ENCODE measurements around the gene FBXO7.

Gene FBXO7

GRCh38 chr22:32533265-32534111 is 58.9 kb downstream of the FBXO7 start:
- DNase-seq: no peak

GRCh38 chr22:32534252-32535235 is 59.9 kb downstream of the FBXO7 start:
- no peak for DNase-seq

- DNase-seq: no peak
Observed at GRCh38 chr22:32535531-32536190, 61.0 kb downstream of the FBXO7 start.

- no peak for DNase-seq
Observed at GRCh38 chr22:32536352-32536751, 61.7 kb downstream of the FBXO7 start.

- DNase-seq: no peak
Observed at GRCh38 chr22:32538521-32538920, 63.9 kb downstream of the FBXO7 start.

GRCh38 chr22:32539631-32540421 is 65.2 kb downstream of the FBXO7 start:
- no peak for DNase-seq

- no peak for DNase-seq
Observed at GRCh38 chr22:32541481-32541880, 66.9 kb downstream of the FBXO7 start.

GRCh38 chr22:32542066-32542676 is 67.6 kb downstream of the FBXO7 start:
- DNase-seq: no peak

- no peak for DNase-seq
Observed at GRCh38 chr22:32542677-32543357, 68.2 kb downstream of the FBXO7 start.

- no peak for DNase-seq
Observed at GRCh38 chr22:32544953-32545558, 70.4 kb downstream of the FBXO7 start.

GRCh38 chr22:32545801-32546200 is 71.2 kb downstream of the FBXO7 start:
- no peak for DNase-seq

GRCh38 chr22:32546496-32546895 is 71.9 kb downstream of the FBXO7 start:
- DNase-seq: no peak

- no peak for DNase-seq
Observed at GRCh38 chr22:32546935-32547334, 72.3 kb downstream of the FBXO7 start.

GRCh38 chr22:32548039-32548438 is 73.4 kb downstream of the FBXO7 start:
- DNase-seq: no peak
